ENCODE measurements around the gene TCTN1.

The TCTN1 gene

DNA sequence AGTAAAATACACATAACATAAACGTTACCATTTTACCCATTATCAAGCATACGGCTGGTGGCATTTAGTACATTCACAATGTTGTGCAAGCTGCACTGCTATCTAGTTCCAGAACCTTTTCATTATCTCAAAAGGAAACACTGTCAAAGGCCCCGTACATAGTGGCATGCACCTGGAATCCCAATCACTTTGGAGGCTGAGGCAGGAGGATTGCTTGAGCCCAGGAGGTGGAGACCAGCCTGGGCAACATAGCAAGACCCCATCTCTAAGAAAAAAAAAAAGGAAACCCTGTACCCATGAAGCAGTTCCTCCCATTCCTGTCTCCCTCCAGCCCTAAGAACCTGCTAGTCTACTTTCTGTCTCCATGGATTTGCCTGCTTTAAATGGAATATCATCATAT is 82.4 kb downstream of the TCTN1 start:
- no peak for DNase-seq (ENCODE audit: extremely low read depth, low read depth)
- TF ChIP-seq, protein P1, sequence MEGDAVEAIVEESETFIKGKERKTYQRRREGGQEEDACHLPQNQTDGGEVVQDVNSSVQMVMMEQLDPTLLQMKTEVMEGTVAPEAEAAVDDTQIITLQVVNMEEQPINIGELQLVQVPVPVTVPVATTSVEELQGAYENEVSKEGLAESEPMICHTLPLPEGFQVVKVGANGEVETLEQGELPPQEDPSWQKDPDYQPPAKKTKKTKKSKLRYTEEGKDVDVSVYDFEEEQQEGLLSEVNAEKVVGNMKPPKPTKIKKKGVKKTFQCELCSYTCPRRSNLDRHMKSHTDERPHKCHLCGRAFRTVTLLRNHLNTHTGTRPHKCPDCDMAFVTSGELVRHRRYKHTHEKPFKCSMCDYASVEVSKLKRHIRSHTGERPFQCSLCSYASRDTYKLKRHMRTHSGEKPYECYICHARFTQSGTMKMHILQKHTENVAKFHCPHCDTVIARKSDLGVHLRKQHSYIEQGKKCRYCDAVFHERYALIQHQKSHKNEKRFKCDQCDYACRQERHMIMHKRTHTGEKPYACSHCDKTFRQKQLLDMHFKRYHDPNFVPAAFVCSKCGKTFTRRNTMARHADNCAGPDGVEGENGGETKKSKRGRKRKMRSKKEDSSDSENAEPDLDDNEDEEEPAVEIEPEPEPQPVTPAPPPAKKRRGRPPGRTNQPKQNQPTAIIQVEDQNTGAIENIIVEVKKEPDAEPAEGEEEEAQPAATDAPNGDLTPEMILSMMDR (IDR thresholded peaks at IDR 0.05; ENCODE audit: low read depth, low read length): no peak

DNA sequence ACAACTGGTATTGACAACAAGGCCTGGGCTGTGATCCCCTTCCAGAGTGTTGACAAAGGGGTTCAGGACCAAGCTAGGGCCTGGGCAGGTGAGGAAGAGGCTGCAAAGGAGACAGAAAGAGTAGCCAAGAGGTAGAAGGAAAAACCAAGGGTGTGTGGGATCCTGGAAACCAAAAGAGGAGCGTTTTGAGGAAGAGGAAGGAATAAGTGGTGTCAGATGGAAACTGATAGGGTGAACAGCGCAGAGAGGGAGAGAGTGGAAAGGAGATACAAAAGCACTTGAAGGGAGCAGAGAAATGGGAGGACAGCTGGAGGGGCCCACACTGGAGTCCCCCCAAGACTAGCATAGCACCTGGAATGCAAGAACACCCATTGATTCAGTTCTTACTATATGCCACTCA is 83.3 kb downstream of the TCTN1 start:
- DNase-seq (ENCODE audit: extremely low read depth, low read depth): no peak
- TF ChIP-seq, protein P1 (IDR thresholded peaks at IDR 0.05; ENCODE audit: low read depth, low read length): no peak

DNA sequence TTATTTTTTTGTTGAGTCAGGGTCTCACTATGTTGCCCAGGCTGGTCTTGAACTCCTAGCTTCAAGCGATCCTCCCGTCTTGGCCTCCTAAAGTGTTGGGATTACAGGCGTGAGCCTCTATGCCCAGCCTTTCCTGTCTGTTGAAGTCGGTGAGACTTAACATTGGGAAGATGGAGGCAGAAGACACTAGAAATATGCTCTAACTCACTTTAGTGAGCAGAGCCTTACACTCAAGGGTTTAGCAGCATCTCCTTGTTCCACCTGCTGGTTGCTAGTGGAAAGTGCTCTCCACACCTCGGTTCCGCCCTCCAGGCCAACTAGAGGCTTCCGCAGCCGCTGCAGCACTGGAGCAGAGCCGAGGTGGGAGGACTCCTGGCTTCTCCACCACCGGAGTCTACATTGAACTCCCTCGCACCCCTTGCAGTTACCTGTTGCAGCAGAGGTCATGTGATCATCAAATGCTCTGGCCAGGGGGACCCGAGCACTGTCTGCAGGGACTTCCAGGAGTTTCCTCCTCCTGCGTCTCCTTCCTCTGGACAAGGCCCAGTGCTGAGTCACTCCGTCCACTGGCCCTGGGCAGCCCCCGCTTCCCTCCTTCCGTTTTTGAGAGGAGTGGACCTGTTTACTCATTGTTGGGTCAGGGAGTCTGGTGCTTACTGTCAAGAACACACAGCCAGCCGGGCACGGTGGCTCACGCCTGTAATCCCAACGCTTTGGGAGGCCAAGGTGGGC is 84.4 kb downstream of the TCTN1 start:
- TF ChIP-seq, protein P1 (IDR thresholded peaks at IDR 0.05; ENCODE audit: low read depth, low read length): peak; percentile 45
- peak; percentile 18 for DNase-seq (ENCODE audit: extremely low read depth, low read depth)

Data from AG09319 (cell line).